ENCODE measurements around the gene CDH23. TPM values are rescaled to one million over a fixed set of nuclear protein-coding genes. Genes with fewer than 3 reads are reported as not detected.

Gene CDH23
- total and polyA plus RNA-seq, 9 of the 15 experiments (the other 6 are each of a cell fraction or from before 2014, with no cell fraction given) = 0.18 to 1.2 (median 0.47) TPM

GRCh38 chr10:71797533-71798307, 401.0 kb downstream of the CDH23 start (continued):
- TF ChIP-seq ZNF197 (CRISPR knock-in tag; IDR thresholded peaks at IDR 0.05; ENCODE audit: low read depth) (0 out of 2 replicates have a peak, but pooled peaks have one; percentile 78), ZSCAN32 (CRISPR knock-in tag; IDR thresholded peaks at IDR 0.05) (no peak), NR2F6 (CRISPR knock-in tag; IDR thresholded peaks at IDR 0.05) (no peak), BDP1 (IDR thresholded peaks at IDR 0.05; ENCODE audit: insufficient read depth, insufficient read length) (no peak), EGR1 (conservative IDR thresholded peaks at IDR 0.05) (peak; percentile 95), PHF8 (IDR thresholded peaks at IDR 0.05; ENCODE audit: borderline replicate concordance, low read length) (no peak), SAP30 (IDR thresholded peaks at IDR 0.05; ENCODE audit: borderline replicate concordance, insufficient read depth, low read depth, low read length, poor library complexity, severe bottlenecking) (no peak), NR2C1 (IDR thresholded peaks at IDR 0.05) (0 out of 2 replicates have a peak, but pooled peaks have one; percentile 20), NR2C1 (tag; IDR thresholded peaks at IDR 0.05) (peak; percentile 65), THRB (CRISPR knock-in tag; conservative IDR thresholded peaks at IDR 0.05) (peak; percentile 89), E2F5 (CRISPR knock-in tag; IDR thresholded peaks at IDR 0.05) (no peak)
- TF ChIP-seq, protein P1, sequence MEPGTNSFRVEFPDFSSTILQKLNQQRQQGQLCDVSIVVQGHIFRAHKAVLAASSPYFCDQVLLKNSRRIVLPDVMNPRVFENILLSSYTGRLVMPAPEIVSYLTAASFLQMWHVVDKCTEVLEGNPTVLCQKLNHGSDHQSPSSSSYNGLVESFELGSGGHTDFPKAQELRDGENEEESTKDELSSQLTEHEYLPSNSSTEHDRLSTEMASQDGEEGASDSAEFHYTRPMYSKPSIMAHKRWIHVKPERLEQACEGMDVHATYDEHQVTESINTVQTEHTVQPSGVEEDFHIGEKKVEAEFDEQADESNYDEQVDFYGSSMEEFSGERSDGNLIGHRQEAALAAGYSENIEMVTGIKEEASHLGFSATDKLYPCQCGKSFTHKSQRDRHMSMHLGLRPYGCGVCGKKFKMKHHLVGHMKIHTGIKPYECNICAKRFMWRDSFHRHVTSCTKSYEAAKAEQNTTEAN (CRISPR knock-in tag; IDR thresholded peaks at IDR 0.05) = no peak
- TF ChIP-seq, protein P2, sequence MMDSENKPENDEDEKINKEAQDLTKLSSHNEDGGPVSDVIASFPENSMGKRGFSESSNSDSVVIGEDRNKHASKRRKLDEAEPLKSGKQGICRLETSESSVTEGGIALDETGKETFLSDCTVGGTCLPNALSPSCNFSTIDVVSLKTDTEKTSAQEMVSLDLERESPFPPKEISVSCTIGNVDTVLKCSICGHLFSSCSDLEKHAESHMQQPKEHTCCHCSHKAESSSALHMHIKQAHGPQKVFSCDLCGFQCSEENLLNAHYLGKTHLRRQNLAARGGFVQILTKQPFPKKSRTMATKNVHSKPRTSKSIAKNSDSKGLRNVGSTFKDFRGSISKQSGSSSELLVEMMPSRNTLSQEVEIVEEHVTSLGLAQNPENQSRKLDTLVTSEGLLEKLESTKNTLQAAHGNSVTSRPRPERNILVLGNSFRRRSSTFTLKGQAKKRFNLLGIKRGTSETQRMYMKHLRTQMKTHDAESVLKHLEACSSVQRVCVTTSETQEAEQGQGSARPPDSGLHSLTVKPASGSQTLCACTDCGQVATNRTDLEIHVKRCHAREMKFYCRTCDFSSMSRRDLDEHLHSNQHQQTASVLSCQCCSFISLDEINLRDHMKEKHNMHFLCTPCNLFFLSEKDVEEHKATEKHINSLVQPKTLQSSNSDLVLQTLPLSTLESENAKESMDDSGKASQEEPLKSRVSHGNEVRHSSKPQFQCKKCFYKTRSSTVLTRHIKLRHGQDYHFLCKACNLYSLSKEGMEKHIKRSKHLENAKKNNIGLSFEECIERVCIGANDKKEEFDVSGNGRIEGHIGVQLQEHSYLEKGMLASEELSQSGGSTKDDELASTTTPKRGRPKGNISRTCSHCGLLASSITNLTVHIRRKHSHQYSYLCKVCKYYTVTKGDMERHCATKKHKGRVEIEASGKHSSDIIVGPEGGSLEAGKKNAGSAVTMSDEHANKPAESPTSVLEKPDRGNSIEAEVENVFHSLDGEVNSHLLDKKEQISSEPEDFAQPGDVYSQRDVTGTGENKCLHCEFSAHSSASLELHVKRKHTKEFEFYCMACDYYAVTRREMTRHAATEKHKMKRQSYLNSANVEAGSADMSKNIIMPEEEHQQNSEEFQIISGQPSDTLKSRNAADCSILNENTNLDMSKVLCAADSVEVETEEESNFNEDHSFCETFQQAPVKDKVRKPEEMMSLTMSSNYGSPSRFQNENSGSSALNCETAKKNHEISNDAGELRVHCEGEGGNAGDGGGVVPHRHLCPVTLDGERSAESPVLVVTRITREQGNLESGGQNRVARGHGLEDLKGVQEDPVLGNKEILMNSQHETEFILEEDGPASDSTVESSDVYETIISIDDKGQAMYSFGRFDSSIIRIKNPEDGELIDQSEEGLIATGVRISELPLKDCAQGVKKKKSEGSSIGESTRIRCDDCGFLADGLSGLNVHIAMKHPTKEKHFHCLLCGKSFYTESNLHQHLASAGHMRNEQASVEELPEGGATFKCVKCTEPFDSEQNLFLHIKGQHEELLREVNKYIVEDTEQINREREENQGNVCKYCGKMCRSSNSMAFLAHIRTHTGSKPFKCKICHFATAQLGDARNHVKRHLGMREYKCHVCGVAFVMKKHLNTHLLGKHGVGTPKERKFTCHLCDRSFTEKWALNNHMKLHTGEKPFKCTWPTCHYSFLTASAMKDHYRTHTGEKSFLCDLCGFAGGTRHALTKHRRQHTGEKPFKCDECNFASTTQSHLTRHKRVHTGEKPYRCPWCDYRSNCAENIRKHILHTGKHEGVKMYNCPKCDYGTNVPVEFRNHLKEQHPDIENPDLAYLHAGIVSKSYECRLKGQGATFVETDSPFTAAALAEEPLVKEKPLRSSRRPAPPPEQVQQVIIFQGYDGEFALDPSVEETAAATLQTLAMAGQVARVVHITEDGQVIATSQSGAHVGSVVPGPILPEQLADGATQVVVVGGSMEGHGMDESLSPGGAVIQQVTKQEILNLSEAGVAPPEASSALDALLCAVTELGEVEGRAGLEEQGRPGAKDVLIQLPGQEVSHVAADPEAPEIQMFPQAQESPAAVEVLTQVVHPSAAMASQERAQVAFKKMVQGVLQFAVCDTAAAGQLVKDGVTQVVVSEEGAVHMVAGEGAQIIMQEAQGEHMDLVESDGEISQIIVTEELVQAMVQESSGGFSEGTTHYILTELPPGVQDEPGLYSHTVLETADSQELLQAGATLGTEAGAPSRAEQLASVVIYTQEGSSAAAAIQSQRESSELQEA (IDR thresholded peaks at IDR 0.05; ENCODE audit: low read depth) = no peak
